Inferior parietal cortex (tissue), 1 donor: ENCODE data around the gene TAOK1.
A peak's percentile ranks its signal among the peaks of the same experiment; 100 is the strongest.

Experiments
- DNase-seq: peaks from one replicate; pipeline ENCODE4 v3.0.0-alpha.2; 2016; ENCODE audit errors: extremely low spot score

Gene TAOK1

DNA sequence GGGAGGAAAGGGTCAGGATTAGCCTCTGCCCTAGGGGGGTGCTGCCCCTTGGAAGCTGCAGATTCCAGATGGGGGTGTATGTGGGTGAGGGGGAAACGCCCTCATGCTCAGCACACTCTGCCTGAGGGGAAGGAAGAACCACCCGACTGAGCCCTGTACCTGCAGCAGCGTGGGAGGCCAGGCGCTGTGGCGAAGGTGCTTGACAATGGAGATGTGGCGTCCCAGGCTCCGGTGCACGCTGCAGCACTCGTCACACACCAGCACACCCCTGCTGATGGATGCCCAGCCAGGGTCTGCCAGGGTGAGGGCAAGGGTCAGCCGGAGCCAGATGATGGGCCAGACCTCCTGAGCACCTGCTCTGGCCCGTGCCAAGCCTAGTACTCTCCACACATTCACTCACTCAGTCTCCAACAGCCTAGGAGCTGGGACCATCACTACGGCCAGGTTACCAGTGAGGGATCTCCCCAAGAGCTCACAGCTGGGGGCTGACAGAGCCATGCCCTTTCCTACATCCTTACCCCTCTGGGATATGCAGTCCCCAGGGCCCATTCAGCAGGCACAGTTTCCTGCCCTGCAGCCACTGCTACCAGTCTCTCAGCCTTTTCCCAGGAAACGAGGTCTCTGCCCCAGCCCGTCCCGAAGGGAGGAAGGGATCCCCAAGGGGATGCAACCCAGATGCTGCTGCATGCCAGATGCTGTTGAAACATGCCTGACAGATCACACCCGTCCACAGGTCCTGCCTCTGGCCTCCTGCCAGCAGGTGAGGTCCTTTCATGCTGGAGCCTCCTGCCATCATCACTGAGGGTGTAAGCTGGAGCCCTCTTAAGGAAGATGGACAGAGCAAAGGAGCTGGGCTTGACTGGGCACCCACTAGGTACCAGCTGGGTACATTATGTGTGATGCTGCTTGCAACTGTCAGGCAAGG, 193.4 kb downstream of the TAOK1 start:
- DNase-seq: no peak

DNA sequence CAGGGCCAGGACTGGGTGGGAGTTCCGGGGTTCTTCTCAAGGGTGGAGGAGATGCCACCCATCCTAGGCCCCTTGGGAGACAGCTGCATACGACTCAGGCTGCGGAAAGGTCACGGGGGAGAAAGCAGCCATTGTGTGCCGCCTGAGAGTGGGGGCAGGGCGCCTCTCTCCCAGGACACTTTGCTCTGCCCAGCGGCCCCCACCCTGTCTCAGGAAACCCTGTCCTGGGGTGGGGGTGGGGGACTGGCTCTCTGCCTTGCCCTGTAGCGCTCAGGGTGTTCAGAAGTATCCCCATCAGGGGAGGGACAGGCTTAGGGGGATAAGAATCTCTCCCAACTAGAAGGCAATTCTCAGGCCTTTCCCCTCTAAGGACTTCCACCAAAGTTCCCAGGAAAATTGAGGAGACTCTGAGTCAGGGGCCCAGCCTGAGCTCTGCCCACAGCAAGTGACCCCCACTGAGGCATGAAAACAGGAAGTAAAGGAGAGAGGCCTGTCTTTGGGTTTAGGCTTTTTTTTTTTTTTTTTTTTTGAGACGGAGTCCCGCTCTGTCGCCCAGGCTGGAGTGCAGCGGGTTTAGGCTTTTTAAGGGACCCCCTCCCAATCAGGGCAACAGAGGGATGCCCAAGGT, 194.4 kb downstream of the TAOK1 start:
- DNase-seq: no peak

DNA sequence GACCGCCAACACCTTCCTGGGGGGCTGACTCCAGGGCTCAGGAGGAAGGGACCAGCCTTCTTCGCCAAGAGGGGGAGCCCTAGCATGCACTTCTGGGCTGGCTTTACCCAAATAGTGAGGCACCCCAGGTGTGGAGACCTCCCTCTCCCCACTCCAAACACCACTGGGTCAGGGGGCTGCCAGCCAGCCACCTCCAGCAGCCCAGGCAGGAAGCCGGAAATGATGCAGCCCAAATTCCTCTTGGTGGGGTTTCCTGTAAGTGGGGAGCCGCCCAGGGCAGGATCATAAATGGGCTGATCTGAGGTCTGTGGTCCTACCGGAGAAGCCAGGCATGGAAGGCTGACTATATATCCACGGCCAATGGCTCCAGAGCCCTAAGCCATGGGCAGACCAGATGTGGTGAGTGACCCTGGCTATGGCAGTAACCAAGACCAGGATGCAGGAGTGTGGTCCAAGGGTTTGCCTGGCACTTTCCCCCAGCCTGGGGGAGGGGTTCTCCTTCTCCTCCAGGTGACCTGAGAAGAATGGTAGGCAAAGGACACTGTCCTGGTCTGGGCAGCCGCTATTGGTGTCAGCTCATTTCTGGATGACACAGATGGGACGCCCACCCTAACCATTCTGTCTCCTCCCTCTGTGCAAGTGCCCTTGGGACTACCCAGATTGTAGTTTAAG, 195.1 kb downstream of the TAOK1 start:
- no peak for DNase-seq

DNA sequence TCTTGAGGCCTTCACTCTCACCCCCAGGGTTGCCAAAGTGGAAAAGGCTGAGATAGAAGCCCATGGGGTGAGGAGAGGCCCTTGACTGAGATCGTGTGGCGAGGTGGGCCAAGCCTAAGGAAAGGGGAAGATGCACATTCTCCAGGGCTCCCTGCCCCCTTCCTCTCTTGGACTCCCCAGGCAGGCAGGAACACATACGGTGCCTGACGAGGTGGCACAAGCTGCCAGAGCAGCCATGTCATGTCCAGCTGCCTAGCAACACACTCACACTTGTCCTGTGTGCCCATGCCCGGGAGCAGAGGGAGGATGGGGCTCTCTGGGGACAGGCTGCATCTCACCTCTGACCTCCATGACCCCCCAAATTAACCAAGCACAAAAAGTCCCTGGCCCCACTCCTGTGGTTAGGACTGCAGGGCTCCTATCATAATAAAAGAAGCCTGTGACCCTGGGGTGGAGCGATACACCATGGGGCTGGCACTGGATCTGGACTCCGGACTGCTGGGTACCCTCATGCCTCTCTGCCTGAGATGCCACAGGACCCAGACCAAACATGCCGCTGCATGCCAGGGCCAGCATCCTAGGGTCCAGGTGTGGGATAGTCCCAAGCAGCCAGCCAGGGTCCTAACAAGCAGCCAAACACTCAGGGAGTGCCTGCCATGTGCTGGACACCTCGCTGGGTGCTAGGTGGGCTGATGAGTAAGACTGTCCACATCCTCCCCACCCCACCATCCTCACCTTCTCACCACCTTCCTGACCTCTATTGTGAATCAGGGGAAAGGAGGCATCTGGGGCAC, 196.7 kb downstream of the TAOK1 start:
- DNase-seq: no peak

DNA sequence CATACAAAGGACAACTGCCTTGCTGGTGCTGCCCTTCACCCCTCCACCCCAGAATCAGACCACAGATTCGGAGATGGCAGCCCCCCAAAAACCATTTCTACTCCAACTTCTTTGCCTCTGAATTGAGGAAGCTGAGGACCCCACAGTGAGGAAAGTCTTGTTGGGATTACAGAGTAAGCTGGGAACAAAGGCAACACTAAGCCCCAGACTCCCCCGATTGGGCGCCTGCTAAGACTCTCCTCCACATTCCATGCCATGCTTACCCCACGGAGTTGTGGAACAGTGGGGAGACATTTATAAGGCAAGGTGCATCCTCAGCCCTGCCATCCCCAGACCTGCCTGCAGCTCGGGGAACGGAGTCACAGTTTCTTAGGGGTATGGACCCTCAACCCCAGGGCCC, 197.4 kb downstream of the TAOK1 start:
- DNase-seq: no peak

DNA sequence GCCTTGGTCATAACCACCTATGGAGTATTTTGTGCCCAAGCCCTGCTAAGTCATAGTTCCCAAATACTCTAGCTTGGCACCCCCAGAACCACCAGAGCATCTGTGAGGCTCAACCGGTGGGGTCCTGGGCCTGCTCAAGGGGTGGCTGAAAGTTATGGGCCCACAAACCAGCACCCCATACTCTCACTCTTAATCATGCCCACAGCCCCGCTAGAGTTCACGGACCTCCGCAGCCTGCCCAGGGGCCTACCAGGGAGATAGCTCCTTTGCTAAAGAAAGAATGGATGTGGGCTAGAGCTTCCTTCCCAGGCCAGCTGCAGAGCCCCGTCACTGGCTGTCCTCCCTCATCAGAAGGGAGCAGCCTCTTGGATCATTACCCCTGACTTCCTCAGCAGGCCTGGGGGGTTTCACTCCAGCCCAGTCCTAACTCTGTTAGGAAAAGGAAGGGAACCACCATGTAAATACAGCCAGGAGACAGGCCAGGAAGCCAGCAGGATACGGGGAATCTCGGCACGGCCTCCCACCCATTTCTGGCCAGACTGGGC, 197.9 kb downstream of the TAOK1 start:
- DNase-seq: no peak

DNA sequence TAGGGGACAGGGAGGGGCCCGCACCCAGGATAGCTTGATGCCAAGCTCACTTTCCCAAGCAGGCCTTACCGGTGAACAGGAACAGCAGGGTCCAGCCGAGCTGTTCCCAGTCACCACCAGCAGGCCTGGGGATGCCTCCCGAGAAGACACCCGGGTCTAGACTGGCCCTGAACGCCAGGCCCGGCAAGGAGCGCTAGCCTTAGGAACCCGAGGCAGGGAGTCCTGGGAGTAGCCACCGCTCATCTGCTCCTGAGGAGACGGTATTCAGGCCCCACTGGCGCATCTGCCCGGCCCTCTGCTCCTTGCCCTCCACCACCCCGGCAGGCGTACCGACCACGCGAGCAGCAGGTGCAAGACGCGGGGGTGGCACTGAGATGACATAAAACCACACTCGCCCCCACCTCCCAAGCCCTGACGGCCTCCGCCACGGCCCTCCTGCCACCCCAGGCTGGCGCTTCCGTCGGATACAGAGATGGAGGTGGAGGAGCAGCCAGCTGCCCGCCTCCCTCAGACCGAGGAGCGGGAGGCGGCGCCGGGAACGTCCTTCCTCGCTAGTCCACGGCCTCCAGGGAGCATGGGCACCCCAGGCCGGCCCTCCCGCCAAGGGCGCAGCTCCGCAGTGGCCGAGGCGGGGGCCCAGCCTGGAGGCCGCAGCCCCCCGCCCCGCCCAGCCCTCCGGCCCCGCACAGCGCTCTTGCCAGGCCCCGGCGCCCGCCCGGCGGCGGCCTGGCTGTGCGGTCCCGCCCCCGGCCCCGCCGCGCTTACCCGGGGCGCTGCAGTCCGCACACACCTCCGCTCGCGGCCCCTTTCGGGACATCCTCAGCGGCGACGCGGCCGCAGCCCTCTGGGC, 198.6 kb downstream of the TAOK1 start:
- no peak for DNase-seq

DNA sequence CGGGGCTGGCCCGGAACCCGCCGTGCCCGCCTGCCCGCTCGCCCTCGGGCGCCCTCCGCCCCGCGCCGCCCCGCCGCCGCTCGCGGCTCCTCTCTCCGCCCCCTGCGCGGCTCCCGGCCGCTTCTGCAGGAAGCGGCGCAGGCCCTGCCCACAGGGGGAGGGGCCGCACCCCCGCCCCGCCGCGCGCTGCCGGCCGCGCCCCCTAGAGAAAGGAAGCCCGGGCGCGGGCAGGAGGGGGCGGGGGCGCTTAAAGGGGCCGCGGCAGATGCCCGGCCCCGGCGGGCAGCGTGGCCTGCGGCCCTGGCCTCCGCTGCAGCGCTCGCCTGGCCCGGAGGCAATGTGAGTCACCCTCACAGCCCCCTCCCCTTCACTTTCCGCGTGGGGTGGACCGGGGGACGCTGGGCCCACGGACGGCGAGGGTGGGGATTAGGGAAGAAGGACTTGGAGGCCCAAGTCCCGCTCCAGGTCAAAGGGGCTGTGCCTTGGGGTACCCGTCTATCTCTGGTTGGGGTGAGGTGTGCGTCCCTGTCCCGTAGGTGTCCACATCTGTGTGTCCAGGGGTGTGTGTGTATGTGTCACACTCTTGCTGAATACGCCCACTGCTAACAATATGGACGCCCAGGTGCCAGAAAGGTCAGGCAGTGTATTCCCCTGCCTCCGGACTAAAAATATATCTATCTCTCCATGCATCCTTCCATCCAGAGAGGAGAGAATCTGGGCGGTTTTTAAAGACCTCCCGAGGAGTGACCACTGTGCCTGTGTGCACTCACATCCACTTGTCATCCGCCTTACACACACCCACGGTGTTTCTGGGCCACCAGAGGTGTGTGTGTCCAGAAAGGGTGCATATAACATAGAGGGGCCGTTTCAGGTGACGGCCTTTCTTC, 199.6 kb downstream of the TAOK1 start, which contains the start of gene GIT1:
TSS of gene GIT1 (minus strand) at position 125 of the 887 bp plus-strand sequence. CDS start 270 bp downstream, outside the sequence.
- peak; percentile 77 for DNase-seq

DNA sequence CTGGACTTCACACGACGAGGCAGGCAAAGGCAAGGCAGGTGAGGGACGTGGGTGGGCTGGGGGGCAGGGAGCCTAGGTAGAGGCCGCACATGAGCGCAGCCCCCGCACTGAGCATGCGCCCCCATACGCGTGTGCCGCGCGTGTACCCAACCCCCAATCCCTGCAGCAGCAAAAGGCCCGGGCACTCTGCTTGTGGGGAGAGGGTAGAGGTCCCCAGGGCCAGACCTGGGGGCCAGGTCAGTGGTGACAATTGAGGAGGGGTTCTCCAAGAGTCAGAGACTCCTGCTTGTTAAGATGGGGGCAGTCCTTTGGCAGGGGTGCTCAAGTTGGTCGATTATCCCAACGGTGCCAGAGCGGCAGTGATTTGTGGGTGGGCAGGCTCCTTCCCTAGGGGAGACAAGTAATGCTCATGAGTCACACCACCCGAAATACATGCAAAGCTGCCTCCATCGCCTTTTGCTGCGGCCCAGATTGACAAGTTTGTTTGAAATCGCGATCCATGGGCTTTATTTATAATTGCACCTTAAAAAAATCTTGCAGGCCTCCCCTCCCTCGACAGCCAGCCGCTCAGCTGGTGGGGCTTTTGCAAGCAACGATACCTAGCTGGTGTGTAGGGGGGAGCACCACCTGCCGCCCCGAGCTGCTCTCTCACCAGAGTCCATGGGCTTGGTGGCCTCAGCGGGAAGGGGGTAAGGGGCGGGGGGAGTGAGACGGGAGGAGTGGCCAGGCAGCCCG, 200.4 kb downstream of the TAOK1 start:
- no peak for DNase-seq

DNA sequence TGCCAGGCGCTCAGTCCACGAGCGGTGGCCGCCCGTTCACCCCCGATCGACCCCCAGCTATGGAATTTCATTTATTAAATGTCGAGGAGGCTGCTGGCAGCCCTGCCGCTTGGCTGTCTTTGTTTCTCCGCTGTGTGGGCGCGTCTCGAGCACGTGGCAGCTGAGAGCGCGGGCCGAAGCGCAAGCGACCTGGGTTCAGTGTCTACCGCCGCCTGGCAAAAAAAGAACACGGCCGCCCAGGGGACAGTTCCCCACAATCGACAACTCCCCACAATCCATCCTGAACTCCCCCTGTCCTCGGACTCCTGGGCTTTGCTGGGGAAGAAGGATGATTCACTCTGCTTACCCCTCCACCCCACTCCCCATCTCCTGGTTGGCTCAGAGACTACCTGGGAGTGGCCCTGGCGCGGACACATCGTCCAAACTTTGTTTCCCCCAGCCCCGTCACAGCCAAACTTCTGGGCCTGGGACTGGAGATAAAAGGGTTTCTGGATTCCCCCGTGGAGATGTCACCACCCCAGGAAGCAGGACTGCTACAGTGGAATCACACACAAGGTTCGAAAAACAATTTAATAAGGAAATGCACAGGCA, 201.1 kb downstream of the TAOK1 start:
- no peak for DNase-seq

DNA sequence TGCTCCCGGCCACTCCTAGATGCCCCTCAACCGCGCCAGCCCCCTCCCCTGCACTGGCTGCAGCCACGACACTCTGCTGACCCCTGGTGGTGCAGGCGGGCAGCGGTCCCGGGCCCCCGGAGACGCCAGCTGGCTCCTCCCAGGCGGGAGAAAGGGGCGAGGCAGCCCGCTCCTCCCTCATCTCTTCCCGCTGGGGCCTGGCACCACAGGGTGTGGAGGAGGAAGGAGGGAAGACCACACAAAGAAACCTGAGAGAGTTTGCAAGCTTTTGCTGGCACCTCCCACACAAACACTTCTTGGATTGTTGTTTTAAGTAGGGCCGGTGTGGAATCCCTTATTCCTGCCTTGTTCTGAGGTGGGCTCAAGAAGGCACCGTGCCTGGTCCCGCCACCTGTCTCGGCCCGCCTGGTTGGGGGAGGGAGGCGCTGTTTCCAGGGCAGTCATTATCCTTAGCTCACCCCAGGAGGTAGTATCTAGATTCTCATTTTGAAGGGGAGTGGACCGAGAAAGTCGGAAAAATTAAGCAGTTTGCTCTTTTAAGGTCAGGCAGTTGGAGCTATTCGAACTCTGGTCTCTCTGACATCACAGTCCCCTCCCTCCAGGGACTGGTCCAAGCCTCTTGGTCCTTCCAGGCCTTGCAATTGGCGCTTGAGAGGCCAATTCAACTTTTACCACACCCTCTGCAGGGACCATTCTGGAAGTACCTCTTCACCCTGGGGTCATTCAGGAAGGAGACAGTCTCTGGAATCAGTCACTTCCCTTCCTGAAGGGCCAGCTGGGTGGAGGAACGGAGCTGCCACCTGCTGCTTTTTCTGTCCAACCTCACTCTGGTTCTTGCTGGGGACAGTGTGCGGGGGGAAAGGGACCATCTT, 201.8 kb downstream of the TAOK1 start:
- peak; percentile 88 for DNase-seq

DNA sequence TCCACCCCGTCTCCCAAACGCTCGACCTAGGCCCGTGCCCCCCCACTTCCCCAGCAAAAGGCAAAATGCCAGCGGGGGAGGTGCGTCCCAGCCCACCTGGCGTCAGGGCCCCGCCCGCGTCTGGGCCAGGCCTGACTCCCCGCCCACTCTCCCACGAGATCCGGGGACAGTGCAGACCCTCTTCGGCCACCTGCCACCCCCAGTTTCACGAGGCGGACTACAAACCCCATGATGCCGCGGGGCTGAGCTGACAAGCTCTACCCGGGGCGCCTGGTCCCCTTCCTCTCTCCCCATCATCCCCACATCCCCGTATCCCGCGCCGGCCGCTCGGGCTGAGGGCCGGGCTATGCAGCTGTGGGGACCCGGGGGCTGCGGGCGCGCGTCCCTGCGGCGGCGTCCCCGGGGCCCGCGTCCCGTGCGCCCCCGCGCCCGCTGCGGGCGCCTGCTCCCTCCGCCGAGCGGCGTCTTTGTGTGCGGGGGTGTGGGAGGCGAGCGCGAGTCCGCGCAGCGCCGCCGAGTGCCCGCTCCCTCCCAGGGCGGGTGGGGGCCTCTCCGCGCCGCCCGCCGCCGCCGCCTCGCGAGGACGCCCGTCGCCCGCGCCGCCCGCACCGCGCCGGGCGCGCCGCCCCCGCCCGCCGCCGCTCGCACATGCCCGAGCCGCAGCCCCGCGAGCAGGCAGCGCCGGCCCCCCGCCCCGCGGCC, 202.8 kb downstream of the TAOK1 start, which contains the start of gene ANKRD13B:
TSS of gene ANKRD13B (plus strand) at position 283 of the 702 bp plus-strand sequence. CDS start 490 bp downstream, outside the sequence.
- DNase-seq: peak; percentile 57

DNA sequence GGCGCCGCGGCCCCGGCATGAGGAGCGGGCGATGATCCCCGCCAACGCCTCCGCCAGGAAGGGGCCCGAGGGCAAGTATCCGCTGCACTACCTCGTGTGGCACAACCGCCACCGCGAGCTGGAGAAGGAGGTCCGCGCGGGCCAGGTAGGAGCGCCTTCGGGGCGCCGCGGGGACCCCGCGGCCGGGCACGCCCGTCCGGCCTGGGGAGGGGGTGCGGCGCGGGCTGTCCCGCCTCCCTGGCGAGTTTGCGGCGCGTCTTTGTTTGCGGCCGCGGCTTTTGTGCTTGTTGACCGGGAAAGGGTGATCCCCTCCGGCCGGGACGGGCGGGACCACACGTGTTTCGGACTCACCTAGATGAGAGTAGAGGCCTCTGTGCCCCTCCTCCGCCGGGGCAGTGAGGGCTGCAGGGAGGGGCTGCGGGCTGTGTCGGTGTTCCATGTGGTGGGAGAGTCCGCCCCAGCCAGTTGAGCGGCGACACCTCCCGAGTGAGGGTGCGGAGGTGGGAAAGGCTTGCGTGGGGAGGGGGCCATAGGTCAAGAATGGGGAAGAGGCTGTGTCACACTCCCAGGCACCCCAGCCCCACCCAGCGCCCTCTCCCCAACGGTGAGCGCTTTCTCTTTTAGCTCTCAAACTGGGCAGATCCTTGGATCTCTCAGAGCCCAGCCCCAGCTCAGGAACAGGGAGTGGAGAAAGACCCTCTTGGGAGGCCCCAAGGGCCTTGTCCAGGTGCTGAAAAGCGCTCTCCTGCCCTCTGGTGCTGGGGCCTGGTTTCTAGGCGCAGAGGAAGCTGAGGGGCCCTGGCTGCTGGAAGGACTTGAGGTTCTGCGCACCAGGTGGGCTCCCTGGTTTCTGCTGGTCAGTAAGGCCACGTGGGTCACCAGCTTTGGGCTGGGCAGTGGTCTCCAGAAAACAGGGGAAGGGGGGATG, 203.7 kb downstream of the TAOK1 start:
- no peak for DNase-seq

DNA sequence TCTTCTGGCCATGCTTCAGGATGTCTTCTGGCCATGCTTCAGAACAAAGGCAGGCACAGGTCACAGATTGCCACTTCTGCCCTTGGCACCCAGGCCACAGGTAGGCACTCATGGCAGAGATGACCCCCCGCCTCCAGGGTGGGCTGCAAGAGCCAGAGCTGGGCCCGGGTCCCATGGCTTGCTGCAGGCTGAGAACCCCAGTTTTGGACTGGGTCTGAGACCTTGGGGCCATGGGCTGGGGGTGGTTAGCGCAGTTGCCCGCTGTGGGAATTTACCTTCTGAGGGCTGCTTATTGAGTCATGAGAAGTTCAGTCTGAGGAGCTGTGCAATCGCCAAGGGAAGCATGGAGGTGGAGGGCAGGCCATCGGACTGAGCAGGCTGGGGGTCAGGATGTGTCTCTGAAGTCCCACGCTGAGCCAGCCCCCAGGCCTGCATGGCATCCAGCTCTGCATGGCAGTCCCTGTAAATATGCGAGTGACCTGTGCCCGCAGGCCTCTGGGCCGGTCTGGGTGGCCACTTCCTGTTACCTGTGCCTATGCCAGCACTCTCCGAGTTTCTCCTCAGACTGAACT, 204.4 kb downstream of the TAOK1 start:
- DNase-seq: no peak
